ENCODE results near the gene PLD6. TPM values are rescaled to one million over a fixed set of nuclear protein-coding genes. Genes with fewer than 3 reads are reported as not detected.

The PLD6 gene
- total RNA-seq, 1 experiment from 2014 or later: 8.0 TPM

DNA sequence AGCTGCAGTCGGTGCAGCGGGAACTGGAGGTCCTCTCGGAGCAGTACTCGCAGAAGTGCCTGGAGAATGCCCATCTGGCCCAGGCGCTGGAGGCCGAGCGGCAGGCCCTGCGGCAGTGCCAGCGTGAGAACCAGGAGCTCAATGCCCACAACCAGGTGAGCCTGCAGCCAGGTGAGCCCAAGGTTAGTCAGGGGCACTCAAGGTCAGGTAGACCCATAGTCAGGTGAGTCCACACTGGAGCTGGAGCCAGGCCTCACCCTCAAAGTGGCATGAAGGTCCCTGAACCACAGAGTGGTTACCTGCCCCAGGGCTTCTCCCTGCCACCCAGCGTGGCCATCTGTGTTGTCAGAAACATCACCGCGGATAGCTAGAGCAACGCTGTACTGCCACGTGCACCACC, 32.2 kb downstream of the PLD6 start:
- Mint-ChIP-seq H3K9me3 (ENCODE audit: unreplicated experiment) (no peaks in the 10 kb centered on the region), H3K27me3 (ENCODE audit: insufficient read depth, unreplicated experiment) (no peaks in the 10 kb centered on the region), H3K36me3 (ENCODE audit: insufficient read depth, unreplicated experiment) (peaks cover 99% of the 10 kb centered on the region), H3K4me3 (ENCODE audit: unreplicated experiment) (no peak overlapping the region), H3K27ac (ENCODE audit: unreplicated experiment) (no peak overlapping the region), H3K4me1 (ENCODE audit: low read depth, unreplicated experiment) (no peaks in the 10 kb centered on the region)
- Histone ChIP-seq H3K4me1 (no peaks in the 10 kb centered on the region), H3K9me3 (no peaks in the 10 kb centered on the region), H3K4me3 (ENCODE audit: low read depth, low read length) (no peak overlapping the region), H3K36me3 (ENCODE audit: control insufficient read depth, insufficient read depth, low read length) (no peaks in the 10 kb centered on the region; the same call in none of the 2 replicates), H3K27me3 (replicated peaks; ENCODE audit: control insufficient read depth, insufficient read depth, low read length) (no peaks in the 10 kb centered on the region)
- POLR2A ChIA-PET: no interaction called here
- CTCF ChIA-PET: no interaction called here
- no peak for DNase-seq
- intact Hi-C loops (cut with micrococcal nuclease; ENCODE audit: unreplicated experiment): no loop called here
- BruUV-seq (replicated peaks): no TSS peak
- TF ChIP-seq, protein P1, sequence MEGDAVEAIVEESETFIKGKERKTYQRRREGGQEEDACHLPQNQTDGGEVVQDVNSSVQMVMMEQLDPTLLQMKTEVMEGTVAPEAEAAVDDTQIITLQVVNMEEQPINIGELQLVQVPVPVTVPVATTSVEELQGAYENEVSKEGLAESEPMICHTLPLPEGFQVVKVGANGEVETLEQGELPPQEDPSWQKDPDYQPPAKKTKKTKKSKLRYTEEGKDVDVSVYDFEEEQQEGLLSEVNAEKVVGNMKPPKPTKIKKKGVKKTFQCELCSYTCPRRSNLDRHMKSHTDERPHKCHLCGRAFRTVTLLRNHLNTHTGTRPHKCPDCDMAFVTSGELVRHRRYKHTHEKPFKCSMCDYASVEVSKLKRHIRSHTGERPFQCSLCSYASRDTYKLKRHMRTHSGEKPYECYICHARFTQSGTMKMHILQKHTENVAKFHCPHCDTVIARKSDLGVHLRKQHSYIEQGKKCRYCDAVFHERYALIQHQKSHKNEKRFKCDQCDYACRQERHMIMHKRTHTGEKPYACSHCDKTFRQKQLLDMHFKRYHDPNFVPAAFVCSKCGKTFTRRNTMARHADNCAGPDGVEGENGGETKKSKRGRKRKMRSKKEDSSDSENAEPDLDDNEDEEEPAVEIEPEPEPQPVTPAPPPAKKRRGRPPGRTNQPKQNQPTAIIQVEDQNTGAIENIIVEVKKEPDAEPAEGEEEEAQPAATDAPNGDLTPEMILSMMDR (IDR thresholded peaks at IDR 0.05; ENCODE audit: insufficient read depth in 1 of 2, low read depth in 1 of 2, low read length in 1 of 2, severe bottlenecking in 1 of 2, unreplicated experiment in 1 of 2): no peak

DNA sequence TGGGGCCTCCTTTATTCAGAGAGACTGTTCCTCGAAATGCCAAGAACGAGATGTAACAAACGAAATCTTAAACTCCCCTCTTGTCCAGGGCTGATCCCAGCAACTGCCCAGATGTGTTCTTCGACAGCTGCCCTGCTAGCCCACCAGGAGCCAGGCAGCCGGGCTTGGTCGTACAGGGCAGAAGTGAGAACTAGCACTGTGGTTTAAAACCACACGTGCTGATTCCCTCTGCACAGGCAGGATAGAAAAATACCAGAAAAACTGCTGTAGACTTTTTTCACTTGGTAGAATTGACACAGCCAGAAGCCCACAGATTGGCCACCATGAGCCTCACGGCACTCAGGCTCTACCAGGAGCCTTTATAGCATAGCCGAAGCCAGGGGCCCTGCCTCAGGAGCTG, 33.1 kb downstream of the PLD6 start:
- no peak for DNase-seq
- Histone ChIP-seq H3K4me1 (no peaks in the 10 kb centered on the region), H3K9me3 (no peaks in the 10 kb centered on the region), H3K36me3 (ENCODE audit: control insufficient read depth, insufficient read depth, low read length) (no peaks in the 10 kb centered on the region; the same call in none of the 2 replicates), H3K4me3 (ENCODE audit: low read depth, low read length) (no peak overlapping the region), H3K27me3 (replicated peaks; ENCODE audit: control insufficient read depth, insufficient read depth, low read length) (no peaks in the 10 kb centered on the region)
- H3K36me3 Mint-ChIP-seq (ENCODE audit: insufficient read depth, unreplicated experiment): peaks cover 99% of the 10 kb centered on the region
- H3K4me3 Mint-ChIP-seq (ENCODE audit: unreplicated experiment): no peak overlapping the region
- intact Hi-C loops (cut with micrococcal nuclease; ENCODE audit: unreplicated experiment): no loop called here
- no peaks in the 10 kb centered on the region for H3K4me1 Mint-ChIP-seq (ENCODE audit: low read depth, unreplicated experiment)
- no peak overlapping the region for H3K27ac Mint-ChIP-seq (ENCODE audit: unreplicated experiment)
- no TSS peak for BruUV-seq (replicated peaks)
- TF ChIP-seq, protein P1 (IDR thresholded peaks at IDR 0.05; ENCODE audit: insufficient read depth in 1 of 2, low read depth in 1 of 2, low read length in 1 of 2, severe bottlenecking in 1 of 2, unreplicated experiment in 1 of 2): no peak
- CTCF ChIA-PET: no interaction called here
- POLR2A ChIA-PET: interaction anchor here (0.6 kb wide), 2 partner anchors 11 to 55 kb away, joined by 3 to 8 read pairs; no protein-coding TSS in a partner anchor
- H3K27me3 Mint-ChIP-seq (ENCODE audit: insufficient read depth, unreplicated experiment): no peaks in the 10 kb centered on the region
- no peaks in the 10 kb centered on the region for H3K9me3 Mint-ChIP-seq (ENCODE audit: unreplicated experiment)

DNA sequence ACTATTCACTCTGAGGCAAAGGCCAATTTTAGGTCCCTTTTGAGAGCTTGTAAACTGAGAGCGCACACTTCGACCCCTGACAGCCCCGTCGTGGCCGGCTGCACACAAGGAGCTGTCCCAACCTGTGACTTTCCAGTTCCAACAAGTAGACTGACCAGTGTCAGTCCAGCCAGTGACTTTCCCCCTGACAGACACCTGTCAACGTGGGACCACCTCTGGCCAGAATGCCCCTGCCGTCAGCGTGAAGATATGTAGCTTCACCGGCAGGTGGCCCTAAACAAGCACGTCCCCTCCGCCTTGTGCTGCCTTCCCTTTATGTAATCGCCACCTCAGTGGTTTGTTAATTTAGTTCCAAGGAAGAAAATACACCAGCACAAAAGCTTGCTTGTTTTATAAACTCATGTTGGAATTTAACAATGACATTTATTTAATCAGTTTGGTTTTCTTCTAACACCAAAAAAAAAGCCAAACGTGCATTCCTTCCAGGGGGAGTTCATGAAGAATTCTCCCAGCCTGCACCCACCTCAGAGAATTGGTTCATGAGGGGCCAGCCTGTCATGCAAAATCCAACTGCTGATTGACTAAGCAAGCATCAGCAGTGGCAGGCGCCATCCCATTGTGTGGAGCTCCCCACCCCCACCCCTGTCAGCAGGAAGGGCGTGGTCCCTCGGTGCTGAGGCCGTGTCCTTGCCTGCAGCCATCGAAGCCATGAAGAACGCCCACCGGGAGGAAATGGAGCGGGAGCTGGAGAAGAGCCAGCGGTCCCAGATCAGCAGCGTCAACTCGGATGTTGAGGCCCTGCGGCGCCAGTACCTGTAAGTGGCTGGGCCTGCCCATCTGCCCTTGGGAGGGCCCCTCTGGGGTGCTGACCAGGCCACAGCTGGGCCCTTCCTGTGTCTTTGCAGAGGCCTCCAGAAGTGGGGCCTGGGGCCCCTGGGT, 33.9 kb downstream of the PLD6 start:
- ChIA-PET POLR2A (interaction anchor here (0.6 kb wide), 1 partner anchor 55 kb away, joined by 8 read pairs; no protein-coding TSS in a partner anchor), CTCF (no interaction called here)
- Mint-ChIP-seq H3K36me3 (ENCODE audit: insufficient read depth, unreplicated experiment) (peaks cover 99% of the 10 kb centered on the region), H3K27ac (ENCODE audit: unreplicated experiment) (no peak overlapping the region), H3K4me3 (ENCODE audit: unreplicated experiment) (peak overlapping the region; percentile 31), H3K4me1 (ENCODE audit: low read depth, unreplicated experiment) (no peaks in the 10 kb centered on the region), H3K27me3 (ENCODE audit: insufficient read depth, unreplicated experiment) (no peaks in the 10 kb centered on the region), H3K9me3 (ENCODE audit: unreplicated experiment) (no peaks in the 10 kb centered on the region)
- DNase-seq: no peak
- Histone ChIP-seq H3K27me3 (replicated peaks; ENCODE audit: control insufficient read depth, insufficient read depth, low read length) (no peaks in the 10 kb centered on the region), H3K4me1 (no peaks in the 10 kb centered on the region), H3K36me3 (ENCODE audit: control insufficient read depth, insufficient read depth, low read length) (no peaks in the 10 kb centered on the region; the same call in none of the 2 replicates), H3K9me3 (no peaks in the 10 kb centered on the region), H3K4me3 (ENCODE audit: low read depth, low read length) (no peak overlapping the region)
- intact Hi-C loops (cut with micrococcal nuclease; ENCODE audit: unreplicated experiment): no loop called here
- TF ChIP-seq, protein P1 (IDR thresholded peaks at IDR 0.05; ENCODE audit: insufficient read depth in 1 of 2, low read depth in 1 of 2, low read length in 1 of 2, severe bottlenecking in 1 of 2, unreplicated experiment in 1 of 2): no peak
- no TSS peak for BruUV-seq (replicated peaks)

Data from Caco-2 (cell line).